Large intestine (tissue), 3 donors: ENCODE data around the gene ALKBH3. TPM values are rescaled to one million over a fixed set of nuclear protein-coding genes. Genes with fewer than 3 reads are reported as not detected.

Source experiments
- DNase-seq, 2 donors: peaks; one replicate each; pipeline versions ENCODE4 v3.0.0 to v3.0.0-alpha.2; 2013
- H3K27ac ChIP-seq: one replicate; pipeline ENCODE4 v1.5.1; 2013; ENCODE audit warnings: low read length
- H3K27me3 ChIP-seq: 2 replicates; pipeline ENCODE4 v1.6.1; 2013; ENCODE audit warnings: low read length; ENCODE audit not compliant: control insufficient read depth, insufficient read depth
- H3K36me3 ChIP-seq: 2 replicates; pipeline ENCODE4 v1.6.1; 2013; ENCODE audit warnings: low read length; ENCODE audit not compliant: control insufficient read depth, insufficient read depth
- H3K4me1 ChIP-seq: one replicate; pipeline ENCODE4 v1.6.1; 2013; ENCODE audit warnings: low read length; ENCODE audit not compliant: control insufficient read depth, insufficient read depth
- H3K4me3 ChIP-seq: one replicate; pipeline ENCODE4 v1.5.1; 2013; ENCODE audit warnings: low read length
- H3K9me3 ChIP-seq: one replicate; pipeline ENCODE4 v1.6.1; 2013; ENCODE audit warnings: mild to moderate bottlenecking, low read depth, low read length, moderate library complexity; ENCODE audit not compliant: control insufficient read depth
- WGBS: methylation state at CpG from one replicate; pipeline ENCODE4 v1.1.5; 2013; ENCODE audit warnings: low lambda C conversion rate; ENCODE audit not compliant: insufficient coverage; 5-methylcytosine and 5-hydroxymethylcytosine counted together
- polyA plus RNA-seq: library from polyadenylated mRNA; unstranded; fragments of 120-200 nt; gene quantifications from one replicate; pipeline ENCODE4 v1.2.1, GENCODE V29; 2013

The ALKBH3 gene
- polyA plus RNA-seq, 1 donor, result 32.4 TPM

DNA sequence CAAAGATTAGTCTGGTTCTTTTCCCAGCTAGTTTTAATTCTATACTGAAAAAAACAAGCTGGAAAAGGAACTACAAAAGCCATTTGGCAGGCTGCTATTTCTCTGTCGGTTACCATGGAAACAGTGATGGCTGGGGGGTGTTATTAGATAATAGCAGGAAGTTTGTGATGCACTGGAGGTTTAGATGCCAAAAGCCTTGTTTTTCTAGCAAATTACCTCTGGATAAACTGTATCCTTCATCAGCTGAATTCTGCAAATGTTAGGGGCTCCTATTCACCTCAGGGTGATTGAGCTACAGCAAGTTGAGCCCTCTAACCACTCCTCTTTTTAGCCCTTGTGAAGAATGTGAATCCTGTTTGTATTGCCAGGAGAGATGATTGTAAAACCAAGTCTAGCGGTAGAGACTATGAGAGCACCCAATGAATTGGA is 25.2 kb downstream of the ALKBH3 start:
- H3K4me1 ChIP-seq, result no peaks in the 10 kb centered on the region
- H3K27me3 ChIP-seq, result no peaks in the 10 kb centered on the region
- no peak overlapping the region for H3K4me3 ChIP-seq
- peaks cover 38% of the 10 kb centered on the region for H3K36me3 ChIP-seq
- H3K9me3 ChIP-seq, result no peaks in the 10 kb centered on the region
- H3K27ac ChIP-seq, result peak overlapping the region; percentile 41
- no CpG with 5 or more reads among the region's 2 CpGs for WGBS
- DNase-seq, result peak; percentile 29 to 54

DNA sequence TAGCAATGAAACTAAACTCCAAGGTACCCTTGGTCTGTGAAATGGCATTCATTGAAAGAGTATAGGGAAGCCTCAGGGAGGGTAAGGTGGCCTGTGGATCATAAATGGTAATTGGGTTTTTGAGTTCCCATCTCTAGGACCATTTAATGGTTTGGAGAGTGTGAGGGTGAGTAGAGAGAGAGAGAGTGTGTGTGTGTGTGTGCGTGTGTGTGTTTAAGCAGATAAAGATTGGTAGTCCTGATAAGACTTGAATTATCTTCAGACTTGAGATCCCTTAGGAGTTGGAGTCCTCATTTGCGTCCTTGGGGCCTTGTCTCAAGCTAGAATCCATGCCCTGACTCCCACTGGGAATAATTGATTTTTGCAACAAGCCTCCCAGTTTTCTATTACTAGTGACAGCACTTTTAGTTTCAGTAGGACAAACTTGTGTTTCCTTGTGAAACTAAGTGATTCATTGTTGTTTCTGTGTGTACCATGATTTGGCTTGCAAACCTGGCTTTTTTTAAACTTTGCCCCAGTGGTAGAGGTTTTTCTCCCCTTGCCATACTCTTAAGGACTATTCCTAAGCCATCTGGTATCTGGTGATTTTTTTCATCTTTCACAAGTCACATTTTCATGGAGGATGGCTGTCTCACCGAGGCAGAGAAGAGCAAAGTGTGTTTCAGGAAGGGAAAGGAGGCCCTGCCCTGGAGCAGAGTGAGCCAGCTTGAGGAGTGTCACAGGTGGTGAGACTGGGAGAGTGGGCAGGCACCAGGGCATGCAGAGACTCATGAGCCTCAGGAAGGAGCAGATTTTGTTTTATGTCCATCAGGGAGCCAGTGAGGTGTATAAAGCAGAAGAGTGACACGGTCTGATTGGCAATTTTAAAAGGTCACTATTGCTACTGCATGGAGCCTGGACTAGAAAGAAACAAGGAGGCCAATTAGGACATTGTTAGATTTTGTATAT is 26.7 kb downstream of the ALKBH3 start:
- Histone ChIP-seq H3K36me3 (peaks cover 36% of the 10 kb centered on the region), H3K27me3 (no peaks in the 10 kb centered on the region), H3K4me1 (no peaks in the 10 kb centered on the region), H3K27ac (no peak overlapping the region), H3K4me3 (no peak overlapping the region), H3K9me3 (no peaks in the 10 kb centered on the region)
- no peak for DNase-seq
- WGBS, result 78% methylated on average over 1 of the region's 4 CpGs

DNA sequence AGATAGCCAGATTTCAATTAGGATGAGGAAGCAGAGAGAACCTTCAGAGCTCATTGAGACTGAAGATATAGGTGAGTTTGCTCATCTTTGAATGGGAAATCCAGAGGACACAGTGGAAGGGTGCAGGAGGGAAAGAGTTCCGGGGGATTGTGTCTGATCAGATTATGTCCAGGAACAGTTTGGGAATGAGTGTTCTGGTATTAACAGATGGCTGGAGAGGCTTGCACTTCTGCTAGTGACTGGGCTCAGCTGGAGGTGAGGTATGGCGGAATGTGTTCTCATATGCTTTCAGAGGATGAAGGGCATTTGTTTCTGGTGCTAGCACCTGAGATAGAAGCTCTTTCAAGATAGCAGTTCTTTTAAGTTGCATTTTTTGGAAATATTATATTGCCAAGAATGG is 27.6 kb downstream of the ALKBH3 start:
- Histone ChIP-seq H3K27me3 (no peaks in the 10 kb centered on the region), H3K4me3 (no peak overlapping the region), H3K27ac (no peak overlapping the region), H3K36me3 (peaks cover 31% of the 10 kb centered on the region), H3K4me1 (no peaks in the 10 kb centered on the region), H3K9me3 (no peaks in the 10 kb centered on the region)
- WGBS, result 100% methylated on average over 1 of the region's 2 CpGs
- DNase-seq, result no peak

DNA sequence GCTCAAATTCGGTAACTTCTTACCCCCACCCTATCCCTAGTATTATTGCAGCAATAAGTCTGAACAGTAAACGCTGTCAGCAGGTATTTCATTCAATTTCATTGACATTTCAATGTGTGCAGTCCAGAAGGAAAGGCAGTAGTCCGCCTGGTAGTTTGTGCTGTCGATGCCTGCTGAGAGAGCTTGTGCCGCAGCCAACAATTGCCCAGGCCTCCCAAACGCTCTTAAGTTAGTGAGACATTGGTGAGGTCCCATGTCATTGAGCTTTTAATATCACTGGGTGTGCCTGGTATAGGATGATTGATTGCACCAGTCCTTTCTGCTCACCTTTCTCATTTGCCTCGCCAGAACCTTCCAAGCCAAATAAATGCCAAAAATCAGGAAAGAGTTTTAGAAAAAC is 28.1 kb downstream of the ALKBH3 start:
- Histone ChIP-seq H3K9me3 (no peaks in the 10 kb centered on the region), H3K27ac (no peak overlapping the region), H3K4me1 (no peaks in the 10 kb centered on the region), H3K27me3 (no peaks in the 10 kb centered on the region), H3K36me3 (peaks cover 30% of the 10 kb centered on the region), H3K4me3 (no peak overlapping the region)
- WGBS, result no CpG with 5 or more reads among the region's 7 CpGs
- DNase-seq, result no peak

DNA sequence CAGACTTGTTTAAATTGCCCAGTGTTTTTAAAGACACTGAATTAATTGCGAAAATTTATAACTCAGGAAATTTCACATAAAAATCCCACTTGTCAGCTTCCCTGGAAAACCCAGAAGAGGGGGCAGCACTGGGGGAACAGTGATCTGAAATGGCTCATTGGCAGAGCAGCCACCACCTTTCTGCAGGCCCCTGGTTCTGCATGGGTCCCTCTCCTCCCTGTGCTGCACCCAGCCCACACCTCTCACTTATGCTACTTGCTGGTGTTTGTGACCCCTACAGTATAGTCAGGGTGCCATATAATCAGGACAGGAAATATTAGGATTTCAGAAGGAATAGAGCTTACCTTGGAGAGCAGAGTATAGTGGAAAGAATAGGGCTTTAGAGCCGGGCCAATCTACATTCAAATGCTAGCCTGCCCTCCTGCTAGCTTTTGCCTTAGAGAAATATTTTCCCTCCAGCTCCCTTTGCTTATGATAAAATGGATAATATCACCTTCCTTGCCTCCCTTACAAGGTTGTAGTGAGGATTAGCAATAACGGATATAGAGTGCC is 33.3 kb downstream of the ALKBH3 start:
- H3K27me3 ChIP-seq, result no peaks in the 10 kb centered on the region
- H3K36me3 ChIP-seq, result peaks cover 31% of the 10 kb centered on the region
- no peak overlapping the region for H3K27ac ChIP-seq
- DNase-seq, result no peak
- no CpG with 5 or more reads among the region's 3 CpGs for WGBS
- H3K4me3 ChIP-seq, result no peak overlapping the region
- no peaks in the 10 kb centered on the region for H3K4me1 ChIP-seq
- no peaks in the 10 kb centered on the region for H3K9me3 ChIP-seq

DNA sequence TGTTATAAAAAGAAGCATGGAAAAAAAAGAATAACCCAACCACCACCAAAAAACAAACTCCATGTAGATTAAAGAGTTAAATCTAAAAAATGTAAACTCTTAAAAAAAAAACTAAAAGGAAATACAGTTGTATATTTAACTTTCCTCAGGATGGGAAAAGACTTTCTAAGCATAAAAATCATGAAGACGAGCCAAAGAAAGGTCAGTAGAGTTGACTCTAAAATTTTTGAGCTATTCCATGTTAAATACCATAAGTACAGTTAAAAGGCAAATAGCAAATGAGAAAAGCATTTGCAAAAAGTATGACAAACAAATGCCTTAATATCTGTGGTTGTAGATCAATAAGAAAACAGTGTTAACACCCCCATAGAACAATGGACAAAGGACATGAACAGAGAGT is 33.8 kb downstream of the ALKBH3 start:
- peaks cover 37% of the 10 kb centered on the region for H3K36me3 ChIP-seq
- H3K9me3 ChIP-seq, result no peaks in the 10 kb centered on the region
- H3K27ac ChIP-seq, result no peak overlapping the region
- 64% methylated on average over 1 of the region's 1 CpG for WGBS
- no peak for DNase-seq
- H3K27me3 ChIP-seq, result no peaks in the 10 kb centered on the region
- no peak overlapping the region for H3K4me3 ChIP-seq
- H3K4me1 ChIP-seq, result no peaks in the 10 kb centered on the region

DNA sequence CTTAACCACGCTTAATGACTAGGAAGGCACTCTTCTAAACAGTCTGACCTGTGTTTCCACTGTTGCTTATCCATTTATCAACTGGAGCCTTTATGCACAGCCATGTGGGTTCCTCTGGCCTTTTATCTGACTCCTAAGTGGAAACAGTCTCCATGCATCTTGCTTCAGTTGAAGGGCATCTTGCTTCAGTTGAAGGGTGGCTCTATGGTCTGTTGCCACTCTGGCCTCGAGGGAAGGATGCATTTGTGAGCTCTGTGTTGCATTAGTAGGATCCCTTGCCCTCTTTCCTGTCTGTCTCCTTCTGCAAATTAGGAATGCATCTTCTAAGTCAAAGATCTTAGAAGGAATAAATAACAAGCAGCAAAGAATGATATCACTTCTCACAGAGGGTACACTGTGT is 36.0 kb downstream of the ALKBH3 start:
- Histone ChIP-seq H3K4me1 (peaks cover 7% of the 10 kb centered on the region), H3K36me3 (peaks cover 46% of the 10 kb centered on the region), H3K9me3 (no peaks in the 10 kb centered on the region), H3K4me3 (no peak overlapping the region), H3K27ac (no peak overlapping the region), H3K27me3 (no peaks in the 10 kb centered on the region)
- 60% methylated on average over 1 of the region's 2 CpGs for WGBS
- no peak for DNase-seq

DNA sequence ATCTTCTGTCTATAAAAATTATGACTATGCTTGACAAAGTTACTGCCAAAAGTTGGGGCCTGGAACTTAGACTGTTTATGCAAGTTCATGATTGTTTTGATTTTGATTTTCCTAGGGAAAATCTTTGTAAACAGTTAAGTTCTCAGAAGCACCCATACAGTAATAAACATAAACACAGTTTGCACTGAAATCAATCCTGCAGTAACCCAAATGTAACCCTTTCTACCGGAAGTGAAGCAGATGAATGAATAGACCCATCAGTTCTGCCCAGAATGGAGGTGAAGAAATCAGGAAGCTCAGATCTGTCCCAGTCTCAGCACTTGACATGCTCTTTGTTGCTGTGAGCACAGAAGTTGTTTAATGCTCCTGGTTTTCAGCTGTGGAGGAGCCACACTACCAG is 37.2 kb downstream of the ALKBH3 start:
- peaks cover 52% of the 10 kb centered on the region for H3K36me3 ChIP-seq

DNA sequence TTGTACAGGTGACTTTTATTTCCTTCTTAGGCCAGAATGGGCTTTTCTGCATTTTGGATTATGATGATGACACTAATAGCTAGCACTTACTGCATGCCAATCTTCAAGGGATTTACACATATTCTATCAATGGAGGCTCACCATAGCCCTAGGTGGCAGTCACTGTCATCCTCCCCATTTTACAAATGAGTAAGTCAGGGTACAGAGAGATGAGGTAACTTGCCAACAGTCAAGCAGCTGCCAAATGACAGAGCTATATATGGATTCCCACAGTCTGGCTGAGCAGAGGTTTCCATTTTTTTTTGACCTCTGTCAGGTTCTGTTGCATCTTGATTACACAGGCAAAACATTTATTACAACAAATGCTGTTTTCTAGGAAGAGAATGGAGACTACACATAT is 38.0 kb downstream of the ALKBH3 start:
- Histone ChIP-seq H3K9me3 (no peaks in the 10 kb centered on the region), H3K4me3 (no peak overlapping the region), H3K27me3 (no peaks in the 10 kb centered on the region), H3K4me1 (peaks cover 8% of the 10 kb centered on the region), H3K27ac (no peak overlapping the region), H3K36me3 (peaks cover 48% of the 10 kb centered on the region)
- DNase-seq, result no peak

More for the DNA sequence above, 37.2 kb downstream of the ALKBH3 start:
- DNase-seq, result no peak
- no CpG with 5 or more reads among the region's 1 CpG for WGBS
- H3K27ac ChIP-seq, result no peak overlapping the region
- H3K4me3 ChIP-seq, result no peak overlapping the region
- H3K27me3 ChIP-seq, result no peaks in the 10 kb centered on the region
- peaks cover 7% of the 10 kb centered on the region for H3K4me1 ChIP-seq
- H3K9me3 ChIP-seq, result no peaks in the 10 kb centered on the region

DNA sequence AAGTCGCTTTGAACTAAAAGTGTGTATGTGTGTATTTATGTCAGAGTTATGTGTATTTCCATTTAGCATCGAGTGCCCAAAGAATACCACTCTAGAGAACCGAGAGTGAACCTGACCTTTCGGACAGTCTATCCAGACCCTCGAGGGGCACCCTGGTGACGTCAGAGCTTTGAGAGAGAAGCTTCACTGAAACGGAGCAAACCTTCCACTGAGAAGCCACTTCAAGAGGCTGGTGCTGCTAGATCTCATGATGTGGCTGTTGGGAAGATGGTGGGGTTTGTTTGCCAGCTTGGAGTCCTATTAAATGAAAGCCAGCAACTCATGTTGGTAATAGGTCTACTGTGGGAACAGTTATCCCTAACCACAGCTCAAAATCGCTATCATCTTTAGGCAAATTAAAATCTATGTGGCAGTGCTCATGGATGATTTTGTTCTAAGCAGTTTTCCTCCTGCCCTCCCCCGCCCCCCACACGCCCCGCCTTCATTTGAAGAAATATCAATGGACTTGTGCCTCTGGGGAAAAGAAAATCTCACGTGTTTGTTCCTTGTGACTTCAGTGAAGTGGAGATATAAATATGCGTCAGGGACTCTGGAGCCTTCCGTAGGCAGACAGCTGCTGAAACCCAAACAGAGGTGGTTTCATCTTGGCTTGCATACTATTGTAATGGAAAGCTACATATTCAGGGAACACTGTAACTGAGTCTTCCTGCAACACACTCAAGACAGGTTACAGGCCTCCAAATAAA is 39.4 kb downstream of the ALKBH3 start:
- no peak for DNase-seq
- H3K9me3 ChIP-seq, result peaks cover 5% of the 10 kb centered on the region
- peak overlapping the region; percentile 70 for H3K27ac ChIP-seq
- no peak overlapping the region for H3K4me3 ChIP-seq
- H3K36me3 ChIP-seq, result peaks cover 48% of the 10 kb centered on the region
- no peaks in the 10 kb centered on the region for H3K27me3 ChIP-seq
- peaks cover 21% of the 10 kb centered on the region for H3K4me1 ChIP-seq
- WGBS, result no CpG with 5 or more reads among the region's 14 CpGs
